T-helper 17 cell (primary cell): ENCODE results near the gene SMYD2. TPM values are rescaled to one million over a fixed set of nuclear protein-coding genes. Genes with fewer than 3 reads are reported as not detected.

ENCODE experiments used
- ATAC-seq: fragments of 150-1000 bp; cut with Tn5 transposase; 2 replicates; pipeline ENCODE4 v1.10.0; 2021; ENCODE audit warnings: mild to moderate bottlenecking, moderate library complexity
- DNase-seq, 3 donors: peaks; one replicate each; pipeline versions ENCODE4 v3.0.0 to v3.0.0-alpha.2; 2020 to 2021
- H3K9me3 ChIP-seq: one replicate; pipeline ENCODE4 v1.7.0; 2013; ENCODE audit warnings: low read length, mild to moderate bottlenecking; ENCODE audit not compliant: control insufficient read depth, poor library complexity, severe bottlenecking
- H3K27ac Mint-ChIP-seq: one replicate; pipeline ENCODE4 v1.8.0; 2022; ENCODE audit warnings: mild to moderate bottlenecking, moderate library complexity, mixed read lengths
- H3K27me3 Mint-ChIP-seq: one replicate; pipeline ENCODE4 v1.8.0; 2022; ENCODE audit warnings: mixed read lengths
- H3K36me3 Mint-ChIP-seq: one replicate; pipeline ENCODE4 v1.8.0; 2022; ENCODE audit warnings: low read depth, mixed read lengths
- H3K4me1 Mint-ChIP-seq: one replicate; pipeline ENCODE4 v1.8.0; 2022; ENCODE audit warnings: mild to moderate bottlenecking, mixed read lengths
- H3K4me3 Mint-ChIP-seq: one replicate; pipeline ENCODE4 v1.8.0; 2022; ENCODE audit warnings: mild to moderate bottlenecking, moderate library complexity, mixed read lengths
- total RNA-seq, 4 donors: library from RNA in 2 of 4; stranded (reverse) in 2 of 4; gene quantifications; one replicate each; pipeline ENCODE4 v1.2.3 and lab custom pipeline; 2022 to 2026

SMYD2 gene
- total RNA-seq, 2 donors from 2014 or later, result 27.1 to 33.2 TPM

DNA sequence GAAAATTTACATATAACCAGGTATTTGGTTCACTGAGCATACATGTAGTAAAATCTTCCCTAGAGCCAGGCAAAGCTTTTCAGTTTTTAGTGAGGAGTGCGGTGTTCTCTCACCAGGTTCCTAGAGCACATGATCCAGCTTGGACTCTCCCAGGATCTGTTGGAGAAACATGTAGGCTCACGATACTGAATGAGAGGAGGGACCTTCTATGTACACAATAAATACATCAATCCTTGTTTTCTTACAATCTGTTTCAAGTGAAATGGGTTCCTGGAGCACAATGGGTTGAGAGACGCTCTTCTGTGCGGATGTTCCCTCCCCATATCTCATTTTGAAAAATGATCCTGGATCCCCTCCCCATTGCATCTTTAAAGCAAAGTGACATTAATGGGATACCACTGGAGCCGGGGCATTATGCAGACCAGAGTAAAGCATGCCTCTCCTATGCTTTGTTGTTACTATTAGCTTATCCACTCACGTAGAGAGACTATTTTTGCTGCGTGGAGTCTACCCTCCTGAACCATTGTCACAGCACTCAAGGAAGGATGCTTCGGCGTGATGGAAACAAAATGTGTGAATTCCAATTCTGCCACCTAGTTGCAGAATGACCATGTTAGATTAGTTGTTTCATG is 19.3 kb downstream of the SMYD2 start:
- no peaks in the 10 kb centered on the region for H3K36me3 Mint-ChIP-seq
- H3K27ac Mint-ChIP-seq, result no peak overlapping the region
- peaks cover 31% of the 10 kb centered on the region for H3K4me1 Mint-ChIP-seq
- H3K4me3 Mint-ChIP-seq, result no peak overlapping the region
- ATAC-seq, result no peak
- no peaks in the 10 kb centered on the region for H3K9me3 ChIP-seq
- H3K27me3 Mint-ChIP-seq, result no peaks in the 10 kb centered on the region
- no peak for DNase-seq

DNA sequence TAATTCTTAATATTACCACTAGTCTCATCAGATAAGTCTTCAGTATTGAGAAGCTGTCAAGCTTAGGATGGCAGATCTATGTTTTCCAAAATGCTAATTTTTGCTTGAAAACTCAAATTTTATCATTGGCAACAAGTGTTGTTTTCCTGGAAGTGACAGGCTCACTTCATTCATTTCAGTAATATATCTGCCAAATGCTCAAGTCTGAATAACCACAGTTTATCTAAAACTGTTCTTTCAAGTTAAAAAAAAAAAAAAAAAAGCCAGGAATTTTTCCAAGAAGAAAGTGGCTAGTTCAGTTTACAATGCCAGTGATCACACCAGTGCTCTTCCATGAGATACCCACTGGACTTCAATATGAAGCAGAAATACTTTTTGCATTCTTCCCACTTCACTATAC is 20.6 kb downstream of the SMYD2 start:
- H3K27ac Mint-ChIP-seq, result no peak overlapping the region
- no peak for DNase-seq
- ATAC-seq, result no peak
- H3K4me1 Mint-ChIP-seq, result peaks cover 27% of the 10 kb centered on the region
- H3K9me3 ChIP-seq, result no peaks in the 10 kb centered on the region
- H3K4me3 Mint-ChIP-seq, result no peak overlapping the region
- H3K36me3 Mint-ChIP-seq, result no peaks in the 10 kb centered on the region
- H3K27me3 Mint-ChIP-seq, result no peaks in the 10 kb centered on the region

DNA sequence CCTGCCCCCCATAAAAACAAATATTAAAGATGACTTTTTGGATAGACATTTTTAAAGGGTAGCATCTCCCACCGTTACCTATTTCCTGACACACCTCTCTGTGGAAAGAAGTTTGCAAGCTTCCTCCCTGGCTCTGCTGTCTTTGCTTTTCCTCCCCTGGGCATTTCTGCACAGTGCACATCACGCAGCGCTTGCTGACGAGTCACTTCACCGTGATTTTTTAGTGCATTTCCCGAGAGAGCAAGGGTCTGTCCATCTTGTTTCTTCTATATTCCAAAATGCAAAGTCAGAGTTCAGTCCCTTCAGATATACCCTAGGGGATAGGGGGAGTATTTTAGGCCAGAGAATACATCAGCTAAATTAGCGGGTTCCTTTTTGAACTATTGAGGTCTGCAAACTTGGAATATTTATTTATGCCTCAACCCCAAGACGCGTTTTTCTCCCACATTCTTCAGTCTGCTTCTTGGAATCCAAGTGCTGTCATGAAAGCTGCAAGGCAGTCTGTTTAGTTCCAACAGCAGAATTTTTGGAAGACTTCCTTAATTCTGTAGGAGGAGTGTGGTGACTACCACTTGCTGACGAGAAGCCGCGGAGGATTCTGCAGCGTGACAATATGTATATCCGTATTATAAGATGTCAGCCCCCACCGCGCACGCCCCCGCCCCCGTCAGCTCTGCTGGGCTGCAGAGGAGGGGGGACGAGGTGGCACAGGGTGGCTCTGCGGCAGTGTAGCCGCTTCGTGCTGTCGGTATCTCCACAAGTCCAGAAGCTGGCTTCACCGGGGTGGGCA is 22.4 kb downstream of the SMYD2 start:
- no peak for ATAC-seq
- DNase-seq, result no peak
- H3K9me3 ChIP-seq, result no peaks in the 10 kb centered on the region
- H3K4me3 Mint-ChIP-seq, result no peak overlapping the region
- no peaks in the 10 kb centered on the region for H3K36me3 Mint-ChIP-seq
- H3K27me3 Mint-ChIP-seq, result no peaks in the 10 kb centered on the region
- no peak overlapping the region for H3K27ac Mint-ChIP-seq
- H3K4me1 Mint-ChIP-seq, result peaks cover 19% of the 10 kb centered on the region

- no peak overlapping the region for H3K4me3 Mint-ChIP-seq
- no peaks in the 10 kb centered on the region for H3K9me3 ChIP-seq
- H3K4me1 Mint-ChIP-seq, result peaks cover 34% of the 10 kb centered on the region
- DNase-seq (no peak), ATAC-seq (no peak)
- no peak overlapping the region for H3K27ac Mint-ChIP-seq
- H3K27me3 Mint-ChIP-seq, result no peaks in the 10 kb centered on the region
- no peaks in the 10 kb centered on the region for H3K36me3 Mint-ChIP-seq
Observed at GRCh38 chr1:214305164-214305751, 24.3 kb downstream of the SMYD2 start.

- no peak overlapping the region for H3K4me3 Mint-ChIP-seq
- H3K36me3 Mint-ChIP-seq, result no peaks in the 10 kb centered on the region
- ATAC-seq (no peak), DNase-seq (no peak)
- peaks cover 36% of the 10 kb centered on the region for H3K4me1 Mint-ChIP-seq
- H3K27me3 Mint-ChIP-seq, result no peaks in the 10 kb centered on the region
- no peak overlapping the region for H3K27ac Mint-ChIP-seq
- no peaks in the 10 kb centered on the region for H3K9me3 ChIP-seq
Observed at GRCh38 chr1:214306269-214306668, 25.3 kb downstream of the SMYD2 start.

GRCh38 chr1:214310010-214310409 is 29.1 kb downstream of the SMYD2 start:
- DNase-seq (no peak), ATAC-seq (no peak)
- Mint-ChIP-seq H3K27ac (peak overlapping the region; percentile 88), H3K36me3 (peaks cover 3% of the 10 kb centered on the region), H3K27me3 (no peaks in the 10 kb centered on the region), H3K4me1 (peaks cover 38% of the 10 kb centered on the region), H3K4me3 (peak overlapping the region; percentile 89)
- no peaks in the 10 kb centered on the region for H3K9me3 ChIP-seq

GRCh38 chr1:214310777-214311690 is 30.1 kb downstream of the SMYD2 start:
- Mint-ChIP-seq H3K27me3 (no peaks in the 10 kb centered on the region), H3K4me1 (peaks cover 41% of the 10 kb centered on the region), H3K4me3 (peak overlapping the region; percentile 89), H3K27ac (peak overlapping the region; percentile 88), H3K36me3 (peaks cover 8% of the 10 kb centered on the region)
- no peaks in the 10 kb centered on the region for H3K9me3 ChIP-seq
- ATAC-seq (peak; percentile 49), DNase-seq (no peak)

DNA sequence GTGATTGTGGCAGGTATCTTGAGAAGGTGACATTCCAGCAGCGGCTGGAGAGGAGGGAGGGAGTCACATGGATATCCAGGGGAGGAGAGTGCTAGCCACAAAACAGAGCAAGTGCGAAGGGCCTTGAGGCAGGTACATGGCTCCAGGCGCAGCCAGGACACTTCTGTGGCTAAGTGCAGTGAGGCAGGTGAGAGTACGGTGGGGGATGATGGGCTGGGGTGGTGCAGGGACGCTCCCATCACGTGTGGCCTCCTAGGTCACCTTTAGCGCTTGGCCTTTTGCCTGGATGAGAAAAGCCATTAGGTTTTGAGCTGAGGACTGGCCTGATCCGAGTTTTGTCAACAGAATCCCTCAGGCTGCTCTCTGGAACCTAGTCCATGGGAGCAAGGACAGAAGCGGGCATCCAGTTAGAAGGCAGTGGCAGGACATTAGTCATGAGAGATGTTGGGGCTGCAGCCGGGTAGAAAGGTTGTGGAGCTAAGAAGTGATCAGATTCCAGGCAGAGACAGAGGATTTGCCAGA is 31.6 kb downstream of the SMYD2 start:
- no peak overlapping the region for H3K27ac Mint-ChIP-seq
- H3K36me3 Mint-ChIP-seq, result peaks cover 8% of the 10 kb centered on the region
- H3K4me1 Mint-ChIP-seq, result peaks cover 41% of the 10 kb centered on the region
- no peaks in the 10 kb centered on the region for H3K27me3 Mint-ChIP-seq
- DNase-seq (no peak), ATAC-seq (no peak)
- no peak overlapping the region for H3K4me3 Mint-ChIP-seq
- H3K9me3 ChIP-seq, result no peaks in the 10 kb centered on the region

DNA sequence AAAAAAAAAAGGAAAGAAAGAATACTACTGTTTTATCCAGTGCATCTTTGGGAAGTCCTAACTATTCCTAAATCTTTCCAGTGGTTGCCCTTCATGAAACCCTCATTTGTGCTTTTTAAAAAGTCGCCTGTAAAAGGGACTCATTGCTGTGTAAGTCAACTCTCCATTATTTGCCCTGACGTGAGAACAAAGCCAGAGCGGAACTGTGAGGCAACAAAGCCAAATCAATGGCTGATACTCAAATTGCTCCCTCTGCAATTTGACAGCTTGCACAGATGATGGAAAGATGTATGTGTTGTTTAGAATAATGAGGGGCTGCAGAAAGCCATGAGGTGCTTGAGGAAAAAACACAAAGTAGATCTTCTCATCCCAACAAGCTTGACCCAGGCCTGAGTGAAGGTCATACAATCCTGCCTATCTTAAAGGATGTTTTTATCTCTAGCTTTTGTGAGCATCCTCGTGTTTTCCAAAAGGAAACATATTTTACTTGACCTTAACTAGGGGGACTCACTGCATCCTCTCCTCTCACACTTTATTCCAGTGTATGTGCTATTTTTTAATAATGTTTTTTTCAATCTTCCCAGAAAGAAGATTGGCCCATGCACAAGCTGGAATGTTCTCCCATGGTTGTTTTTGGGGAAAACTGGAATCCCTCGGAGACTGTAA is 33.4 kb downstream of the SMYD2 start:
- no peaks in the 10 kb centered on the region for H3K9me3 ChIP-seq
- no peaks in the 10 kb centered on the region for H3K27me3 Mint-ChIP-seq
- no peak for ATAC-seq
- peaks cover 8% of the 10 kb centered on the region for H3K36me3 Mint-ChIP-seq
- H3K4me1 Mint-ChIP-seq, result peaks cover 29% of the 10 kb centered on the region
- DNase-seq, result no peak
- no peak overlapping the region for H3K27ac Mint-ChIP-seq
- H3K4me3 Mint-ChIP-seq, result no peak overlapping the region

- H3K4me1 Mint-ChIP-seq, result peaks cover 19% of the 10 kb centered on the region
- H3K4me3 Mint-ChIP-seq, result no peak overlapping the region
- DNase-seq (no peak), ATAC-seq (no peak)
- peaks cover 8% of the 10 kb centered on the region for H3K36me3 Mint-ChIP-seq
- H3K27me3 Mint-ChIP-seq, result no peaks in the 10 kb centered on the region
- H3K9me3 ChIP-seq, result no peaks in the 10 kb centered on the region
- H3K27ac Mint-ChIP-seq, result peak overlapping the region; percentile 19
Observed at GRCh38 chr1:214316593-214316992, 35.6 kb downstream of the SMYD2 start.

GRCh38 chr1:214317300-214317699 is 36.3 kb downstream of the SMYD2 start:
- Mint-ChIP-seq H3K4me1 (peaks cover 12% of the 10 kb centered on the region), H3K27me3 (no peaks in the 10 kb centered on the region), H3K36me3 (peaks cover 8% of the 10 kb centered on the region), H3K4me3 (no peak overlapping the region), H3K27ac (peak overlapping the region; percentile 19)
- no peak for ATAC-seq
- no peak for DNase-seq
- H3K9me3 ChIP-seq, result no peaks in the 10 kb centered on the region

- H3K4me3 Mint-ChIP-seq, result no peak overlapping the region
- DNase-seq (no peak), ATAC-seq (no peak)
- peaks cover 8% of the 10 kb centered on the region for H3K36me3 Mint-ChIP-seq
- H3K27me3 Mint-ChIP-seq, result no peaks in the 10 kb centered on the region
- H3K9me3 ChIP-seq, result no peaks in the 10 kb centered on the region
- H3K27ac Mint-ChIP-seq, result peak overlapping the region; percentile 19
- peaks cover 10% of the 10 kb centered on the region for H3K4me1 Mint-ChIP-seq
Observed at GRCh38 chr1:214317734-214318133, 36.8 kb downstream of the SMYD2 start.
